NCI-H1048 (cell line): ENCODE data around the gene RSPH1.

Source experiments
- DNase-seq: peaks from one replicate; lab custom pipeline; 2025; lab: John Stamatoyannopoulos, UW

The RSPH1 gene

GRCh38 chr21:42513151-42513984, 17.3 kb upstream of the RSPH1 start, which contains the start of gene SLC37A1:
Gene SLC37A1, plus strand, starts transcription at chr21:42513852. Its CDS starts 4,603 bp downstream, at chr21:42518455.
- DNase-seq: no peak

- DNase-seq: no peak
These were observed 16.5 kb upstream of the RSPH1 start for GRCh38 chr21:42512346-42513034.

- DNase-seq: no peak
These were observed 13.2 kb upstream of the RSPH1 start for GRCh38 chr21:42509244-42509643.

- DNase-seq: no peak
These were observed 12.3 kb upstream of the RSPH1 start for GRCh38 chr21:42508371-42508770.

- DNase-seq: no peak
These were observed 11.4 kb upstream of the RSPH1 start for GRCh38 chr21:42507418-42507817.

GRCh38 chr21:42505090-42505726, 9.2 kb upstream of the RSPH1 start:
- DNase-seq: no peak

GRCh38 chr21:42503711-42504110, 7.7 kb upstream of the RSPH1 start:
- DNase-seq: no peak

- no peak for DNase-seq
These were observed 4.7 kb upstream of the RSPH1 start for GRCh38 chr21:42500736-42501135.

- DNase-seq: no peak
These were observed 4.2 kb upstream of the RSPH1 start for GRCh38 chr21:42500225-42500624.

- no peak for DNase-seq
These were observed 3.6 kb upstream of the RSPH1 start for GRCh38 chr21:42499444-42500112.

GRCh38 chr21:42498012-42498411, 2.0 kb upstream of the RSPH1 start:
- no peak for DNase-seq

- DNase-seq: no peak
These were observed 797 bp upstream of the RSPH1 start for GRCh38 chr21:42496839-42497202.

- DNase-seq: no peak
These were observed 282 bp downstream of the RSPH1 start for GRCh38 chr21:42495765-42496119.

- no peak for DNase-seq
These were observed 997 bp downstream of the RSPH1 start for GRCh38 chr21:42495027-42495426.

- DNase-seq: no peak
These were observed 2.6 kb downstream of the RSPH1 start for GRCh38 chr21:42493109-42494060.

GRCh38 chr21:42492201-42492600, 3.8 kb downstream of the RSPH1 start:
- no peak for DNase-seq

GRCh38 chr21:42491328-42491727, 4.7 kb downstream of the RSPH1 start:
- no peak for DNase-seq

- DNase-seq: no peak
These were observed 5.3 kb downstream of the RSPH1 start for GRCh38 chr21:42490720-42491119.

GRCh38 chr21:42489991-42490390, 6.0 kb downstream of the RSPH1 start:
- no peak for DNase-seq

GRCh38 chr21:42489006-42489563, 6.9 kb downstream of the RSPH1 start:
- DNase-seq: no peak

GRCh38 chr21:42486531-42486930, 9.5 kb downstream of the RSPH1 start:
- no peak for DNase-seq
